K562 (cell line): ENCODE data around the gene UGT2A3. TPM values are rescaled to one million over a fixed set of nuclear protein-coding genes. Genes with fewer than 3 reads are reported as not detected.
"Not testable (repeated sequence)": the region's sequence is repeated elsewhere in the genome, so short reads cannot be mapped to it uniquely, and the experiment has no call there.

Experiments
- ATAC-seq: fragments of 200-7000 bp; cut with Tn5 transposase; 3 replicates; pipeline ENCODE4 v1.9.1; 2020; ENCODE audit warnings: moderate library complexity
- BruUV-seq: library from RNA; stranded (reverse); fragments of 400-500 nt; replicated peaks from 2 replicates; lab custom pipeline; 2021; lab: Mats Ljungman, UMichigan
- CTCF ChIA-PET: fragments of 300-600 bp; formaldehyde crosslinking; extraction: SDS; loops from one replicate; lab custom pipeline; 2021; ENCODE audit warnings: low intra/inter-chr PET ratio; lab: Yijun Ruan, JAX
- POLR2A ChIA-PET: fragments of 300-600, 350-650 bp; sonication (Branson Sonifier 250); formaldehyde crosslinking; extraction: SDS; loops from one replicate; lab custom pipeline; 2021; ENCODE audit warnings: antibody characterized with exemption, inconsistent platforms; lab: Yijun Ruan, JAX
- DNase-seq, 4 experiments: peaks; one replicate each; pipeline versions ENCODE4 v3.0.0 to v3.0.0-alpha.2; 2011 to 2018; ENCODE audit warnings: low spot score in 3 of 4, mixed read lengths in 3 of 4; ENCODE audit errors: extremely low read depth in 1 of 4
- FAIRE-seq: peaks from 2 replicates; lab custom pipeline; 2011; peaks lifted over from hg19 to GRCh38; lab: Jason Lieb, UNC
- H2AFZ ChIP-seq: 2 replicates; pipeline ENCODE4 v1.6.0; 2011; ENCODE audit warnings: low read depth, low read length, control low read depth, inconsistent platforms
- H3K27ac ChIP-seq: fragments of 200-600 bp; 3 replicates; pipeline ENCODE4 v1.8.0; 2011; ENCODE audit warnings: low read depth, mild to moderate bottlenecking, control low read depth, inconsistent platforms, low read length, moderate library complexity, mixed read lengths; ENCODE audit errors: extremely low read depth
- H3K27me3 ChIP-seq, 2 experiments: fragments of 300-600 bp in 1 of 2; 2 replicates in 1 of 2; 3 replicates in 1 of 2; pipeline versions ENCODE4 v1.6.0 to v1.8.0; 2011; ENCODE audit warnings: inconsistent platforms in 2 of 2, low read length in 2 of 2, mild to moderate bottlenecking in 1 of 2, mixed read lengths in 1 of 2, moderate library complexity in 1 of 2; ENCODE audit not compliant: control insufficient read depth in 2 of 2, insufficient read depth in 2 of 2
- H3K36me3 ChIP-seq: fragments of 300-600 bp; 3 replicates; pipeline ENCODE4 v1.8.0; 2011; ENCODE audit warnings: mild to moderate bottlenecking, low read length, inconsistent platforms; ENCODE audit not compliant: control insufficient read depth, insufficient read depth
- H3K4me1 ChIP-seq, 2 experiments: fragments of 200-600 bp in 1 of 2; replicated peaks in 1 of 2; 2 replicates in 1 of 2; 3 replicates in 1 of 2; pipeline versions ENCODE4 v1.5.1 to v1.8.0; 2011; ENCODE audit warnings: inconsistent platforms in 2 of 2, low read length in 2 of 2, mild to moderate bottlenecking in 1 of 2, mixed read lengths in 1 of 2, moderate library complexity in 1 of 2; ENCODE audit not compliant: control insufficient read depth in 2 of 2, insufficient read depth in 2 of 2
- H3K4me2 ChIP-seq: 2 replicates; pipeline ENCODE4 v1.6.1; 2011; ENCODE audit warnings: low read length, control low read depth, inconsistent platforms, mixed read lengths; ENCODE audit not compliant: insufficient read depth
- H3K4me3 ChIP-seq: fragments of 200-600 bp; sonication (generic), shearing (Covaris generic); 2 replicates; pipeline ENCODE4 v1.5.1; 2016; ENCODE audit warnings: control low read depth, inconsistent platforms
- H3K79me2 ChIP-seq: fragments of 200-600 bp; 3 replicates; pipeline ENCODE4 v1.8.0; 2011; ENCODE audit warnings: low read length, inconsistent platforms; ENCODE audit not compliant: control insufficient read depth, insufficient read depth
- H3K9ac ChIP-seq, 2 experiments: 2 replicates each; pipeline versions ENCODE4 v1.6.0 to v1.6.1; 2011; ENCODE audit warnings: low read depth in 2 of 2, low read length in 2 of 2, control low read depth in 1 of 2, inconsistent platforms in 1 of 2, mild to moderate bottlenecking in 1 of 2, mixed read lengths in 1 of 2; ENCODE audit not compliant: insufficient read depth in 1 of 2
- H3K9me1 ChIP-seq: one replicate; pipeline ENCODE4 v1.6.0; 2011; ENCODE audit warnings: inconsistent platforms, mild to moderate bottlenecking, low read length, moderate library complexity; ENCODE audit not compliant: control insufficient read depth, insufficient read depth
- H3K9me3 ChIP-seq: replicated peaks from 2 replicates; pipeline ENCODE4 v1.5.1; 2011; ENCODE audit warnings: low read depth, low read length, inconsistent platforms; ENCODE audit not compliant: control insufficient read depth, insufficient read depth
- H4K20me1 ChIP-seq: replicated peaks from 2 replicates; pipeline ENCODE4 v1.6.1; 2011; ENCODE audit warnings: low read length, inconsistent platforms, mixed read lengths; ENCODE audit not compliant: control insufficient read depth, insufficient read depth
- C11orf30 ChIP-seq: fragments of 450-650 bp; IDR thresholded peaks from 2 replicates; pipeline ENCODE4 v1.6.1; 2016; ENCODE audit warnings: low read depth, mild to moderate bottlenecking
- CHCHD3 ChIP-seq: fragments of 250-450 bp; sonication (Bioruptor Pico); IDR thresholded peaks from 2 replicates; pipeline ENCODE4 v2.1.2; 2022; ENCODE audit warnings: mild to moderate bottlenecking
- MAFF ChIP-seq: IDR thresholded peaks from 2 replicates; pipeline ENCODE4 v1.6.1; 2012; ENCODE audit warnings: low read length, improper control_type of control experiment
- MAFG ChIP-seq: fragments of 450-650 bp; conservative IDR thresholded peaks from 2 replicates; pipeline ENCODE4 v1.6.1; 2016; ENCODE audit warnings: missing genetic modification characterization, missing compliant biosample characterization
- MAFK ChIP-seq: IDR thresholded peaks from 2 replicates; pipeline ENCODE4 v1.6.1; 2011; ENCODE audit warnings: low read length, improper control_type of control experiment
- MCM3 ChIP-seq: fragments of 450-650 bp; IDR thresholded peaks from 2 replicates; pipeline ENCODE4 v1.6.1; 2016
- NR3C1 ChIP-seq: sonication (generic); formaldehyde crosslinking; IDR thresholded peaks from 2 replicates; pipeline ENCODE4 v1.8.1; 2022; ENCODE audit warnings: missing genetic modification reagents
- SAFB2 ChIP-seq: fragments of 200-400 bp; formaldehyde crosslinking; IDR thresholded peaks from 2 replicates; pipeline ENCODE4 v1.6.1; 2018; ENCODE audit warnings: borderline replicate concordance, low read length, low read depth, moderate library complexity; ENCODE audit not compliant: severe bottlenecking
- ZBTB33 ChIP-seq: sonication (generic); formaldehyde crosslinking; IDR thresholded peaks from 2 replicates; pipeline ENCODE4 v1.8.1; 2023; ENCODE audit warnings: mild to moderate bottlenecking, missing genetic modification reagents
- ZNF316 ChIP-seq: fragments of 450-650 bp; IDR thresholded peaks from 2 replicates; pipeline ENCODE4 v1.6.1; 2016
- WGBS: fragments of 100-300 bp; shearing (Covaris generic); methylation state at CpG from one replicate; pipeline ENCODE4 v1.1.6; 2016; ENCODE audit warnings: low coverage, mixed read lengths; ENCODE audit not compliant: insufficient coverage; ENCODE audit errors: missing lambda C conversion rate; 5-methylcytosine and 5-hydroxymethylcytosine counted together
- in situ Hi-C: fragments of 300-500 bp; cut with MboI; formaldehyde crosslinking; loops from 4 replicates; pipeline ENCODE4 v1.15.0; 2018; ENCODE audit warnings: inconsistent platforms, mixed read lengths
- intact Hi-C: fragments of 100-400 bp; cut with micrococcal nuclease; formaldehyde crosslinking; loops from 2 replicates; pipeline ENCODE4 v1.14.2; 2022
- polyA plus RNA-seq, 8 experiments: library from polyadenylated mRNA; depleted of rRNA in 4 of 8; stranded (reverse) in 5 of 8; unstranded in 3 of 8; fragments of >200 nt; fragmentation: Nextera tagmentation in 2 of 8; fragmentation: Illumina TruSeq in 1 of 8; extraction: Ambion mirVana in 2 of 8; extraction: Trizol in 1 of 8; gene quantifications; 2 replicates each; pipeline versions ENCODE4 v1.2.1 to v1.2.3, GENCODE V29; 2011 to 2014; ENCODE audit warnings: inconsistent platforms in 1 of 8, missing spikeins in 1 of 8
- total RNA-seq, 7 experiments: library from RNA; depleted of rRNA in 6 of 7; stranded (reverse); fragments of >200 nt in 6 of 7; fragmentation: Illumina TruSeq in 2 of 7; extraction: Trizol in 2 of 7; gene quantifications; 2 replicates each; pipeline versions ENCODE4 v1.2.1 to v1.2.3, GENCODE V29; 2011 to 2021; ENCODE audit warnings: low replicate concordance in 1 of 7

UGT2A3 gene
- total and polyA plus RNA-seq, 9 of the 15 experiments (the other 6 are each of a cell fraction or from before 2014, with no cell fraction given): not detected

- Histone ChIP-seq H2AFZ (no peak overlapping the region), H3K27ac (no peak overlapping the region), H3K4me2 (no peak overlapping the region), H4K20me1 (no peaks in the 10 kb centered on the region), H3K4me1 (no peaks in the 10 kb centered on the region), H3K79me2 (no peaks in the 10 kb centered on the region), H3K27me3 (no peaks in the 10 kb centered on the region), H3K4me3 (no peak overlapping the region), H3K9me3 (0 out of 2 replicates have a peak, but pooled peaks cover 2% of the 10 kb centered on the region), H3K9me1 (no peaks in the 10 kb centered on the region), H3K9ac (no peak overlapping the region), H3K36me3 (no peaks in the 10 kb centered on the region)
- intact Hi-C loops (no loop called here), in situ Hi-C loops (no loop called here)
- ATAC-seq: no peak
- ChIA-PET CTCF (no interaction called here), POLR2A (no interaction called here)
- DNase-seq: no peak
- 2% methylated on average over 3 of the region's 3 CpGs for WGBS
- FAIRE-seq: no peak
- BruUV-seq: no TSS peak
- TF ChIP-seq CHCHD3 (CRISPR knock-in tag) (no peak), ZBTB33 (no peak), C11orf30 (peak; percentile 29; the same call in 1 of the 2 replicates), MAFK (peak; percentile 56), ZNF316 (peak; percentile 57), NR3C1 (no peak), MAFF (peak; percentile 53), SAFB2 (no peak), MAFG (tag) (0 out of 2 replicates have a peak, but pooled peaks have one; percentile 19), MCM3 (no peak)
These were observed 24.4 kb downstream of the UGT2A3 start for GRCh38 chr4:68927165-68927564.

GRCh38 chr4:68922202-68922601, 29.4 kb downstream of the UGT2A3 start:
- DNase-seq, H3K9ac ChIP-seq, POLR2A ChIA-PET, H4K20me1 ChIP-seq, in situ Hi-C loops, H3K9me3 ChIP-seq, H3K9me1 ChIP-seq, FAIRE-seq, H2AFZ ChIP-seq, H3K27ac ChIP-seq, H3K4me3 ChIP-seq, ATAC-seq, H3K4me1 ChIP-seq, CTCF ChIA-PET, intact Hi-C loops, BruUV-seq, H3K4me2 ChIP-seq, H3K36me3 ChIP-seq, H3K79me2 ChIP-seq, H3K27me3 ChIP-seq: not testable (repeated sequence)
- WGBS: 7% methylated on average over 5 of the region's 5 CpGs
